ENCODE data around the gene USP47. TPM values are rescaled to one million over a fixed set of nuclear protein-coding genes. Genes with fewer than 3 reads are reported as not detected.

USP47 gene
- polyA plus RNA-seq, 2 of the 4 experiments (the other 2 are of a cell fraction), result 31.0 to 32.8 TPM

DNA sequence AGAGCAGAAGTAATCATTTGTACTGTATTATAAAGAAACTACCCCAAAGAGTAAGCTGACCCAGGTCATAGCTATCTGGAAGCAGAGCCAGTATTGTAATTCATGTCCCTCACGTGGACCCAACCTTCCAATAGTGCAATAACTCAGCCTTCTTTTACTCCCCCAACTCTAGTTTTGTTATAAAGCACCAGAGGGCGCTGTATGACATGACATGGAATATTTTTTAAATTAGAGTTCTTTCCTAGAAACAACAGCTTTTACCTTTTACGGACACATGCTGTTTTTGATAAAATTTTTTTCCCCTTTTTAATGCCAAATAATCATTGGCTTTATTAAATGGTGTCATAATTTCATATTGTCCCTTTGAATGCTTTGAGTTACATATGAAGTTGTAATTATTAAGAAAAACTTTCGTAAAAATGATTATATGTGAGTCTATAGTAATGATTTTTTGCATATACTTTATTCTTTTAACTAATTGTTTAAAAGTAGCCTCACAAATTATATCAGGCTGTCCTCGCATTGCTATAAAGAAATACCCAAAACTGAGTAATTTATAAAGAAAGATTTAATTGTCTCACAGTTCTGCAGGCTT lies 89.8 kb downstream of the USP47 start (continued):
- TF ChIP-seq CHD2 (IDR thresholded peaks at IDR 0.05; ENCODE audit: low read length, partially characterized antibody) (no peak), RFX5 (IDR thresholded peaks at IDR 0.05) (no peak), RARB (CRISPR knock-in tag; IDR thresholded peaks at IDR 0.05) (no peak), HDAC2 (IDR thresholded peaks at IDR 0.05) (no peak), HOXB5 (CRISPR knock-in tag; IDR thresholded peaks at IDR 0.05) (no peak), MYC (IDR thresholded peaks at IDR 0.05; ENCODE audit: borderline replicate concordance, low read length) (no peak)

- Histone ChIP-seq H3K4me1 (peaks cover 26% of the 10 kb centered on the region), H3K4me3 (no peak overlapping the region), H3K4me2 (no peak overlapping the region), H3K27ac (no peak overlapping the region), H3K9me3 (no peaks in the 10 kb centered on the region)
- POLR2A ChIA-PET, result no interaction called here
- WGBS (ENCODE audit: missing lambda C conversion rate), result 95% methylated on average over 2 of the region's 2 CpGs
- DNase-seq (ENCODE audit: low read depth in 1 of 2, low spot score in 1 of 2) (no peak), ATAC-seq (no peak), FAIRE-seq (no peak)
- TF ChIP-seq HOXB5 (CRISPR knock-in tag; IDR thresholded peaks at IDR 0.05) (no peak), ZC3H11A (IDR thresholded peaks at IDR 0.05) (no peak), BCL3 (IDR thresholded peaks at IDR 0.05) (no peak), EP300 (IDR thresholded peaks at IDR 0.05) (no peak), TFCP2L1 (CRISPR knock-in tag; IDR thresholded peaks at IDR 0.05) (no peak), RNF2 (IDR thresholded peaks at IDR 0.05; ENCODE audit: borderline replicate concordance, low read depth) (no peak), KDM1A (IDR thresholded peaks at IDR 0.05; ENCODE audit: low read depth) (no peak), RARB (CRISPR knock-in tag; IDR thresholded peaks at IDR 0.05) (no peak), NFE2L2 (conservative IDR thresholded peaks at IDR 0.05; ENCODE audit: low read length) (no peak), HOXA7 (CRISPR knock-in tag; IDR thresholded peaks at IDR 0.05) (no peak), POLR2AphosphoS2 (conservative IDR thresholded peaks at IDR 0.05; ENCODE audit: low read length) (no peak), CBX8 (IDR thresholded peaks at IDR 0.05) (no peak), RFX5 (IDR thresholded peaks at IDR 0.05) (no peak), ZNF302 (CRISPR knock-in tag; IDR thresholded peaks at IDR 0.05) (no peak), ESRRA (IDR thresholded peaks at IDR 0.05; ENCODE audit: borderline replicate concordance, low read length) (no peak), MAZ (IDR thresholded peaks at IDR 0.05; ENCODE audit: borderline replicate concordance, low read depth, low read length) (no peak), FOXS1 (CRISPR knock-in tag; IDR thresholded peaks at IDR 0.05) (no peak), ZSCAN20 (CRISPR knock-in tag; IDR thresholded peaks at IDR 0.05) (no peak)
- TF ChIP-seq, protein P1, sequence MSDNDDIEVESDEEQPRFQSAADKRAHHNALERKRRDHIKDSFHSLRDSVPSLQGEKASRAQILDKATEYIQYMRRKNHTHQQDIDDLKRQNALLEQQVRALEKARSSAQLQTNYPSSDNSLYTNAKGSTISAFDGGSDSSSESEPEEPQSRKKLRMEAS (IDR thresholded peaks at IDR 0.05), result no peak
- TF ChIP-seq, protein P2, sequence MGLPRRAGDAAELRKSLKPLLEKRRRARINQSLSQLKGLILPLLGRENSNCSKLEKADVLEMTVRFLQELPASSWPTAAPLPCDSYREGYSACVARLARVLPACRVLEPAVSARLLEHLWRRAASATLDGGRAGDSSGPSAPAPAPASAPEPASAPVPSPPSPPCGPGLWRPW (IDR thresholded peaks at IDR 0.05), result no peak
- CTCF ChIA-PET, result interaction anchor here (0.7 to 2.2 kb wide), 3 partner anchors 9 to 108 kb away, joined by 3 to 11 read pairs (median 3); no protein-coding TSS in a partner anchor
These were observed 93.8 kb downstream of the USP47 start for GRCh38 chr11:11935536-11935935.

GRCh38 chr11:11937433-11937832 lies 95.7 kb downstream of the USP47 start:
- 56% methylated on average over 3 of the region's 3 CpGs for WGBS (ENCODE audit: missing lambda C conversion rate)
- Histone ChIP-seq H3K4me2 (peak overlapping the region; percentile 56), H3K9me3 (no peaks in the 10 kb centered on the region), H3K27ac (peak overlapping the region; percentile 12 to 13; a peak in 2 of 6 replicates), H3K4me3 (no peak overlapping the region), H3K4me1 (peaks cover 22% of the 10 kb centered on the region)
- TF ChIP-seq FOSB (CRISPR knock-in tag; IDR thresholded peaks at IDR 0.05) (no peak), MAFK (IDR thresholded peaks at IDR 0.05; ENCODE audit: partially characterized antibody) (peak; percentile 94), FOXS1 (CRISPR knock-in tag; IDR thresholded peaks at IDR 0.05) (no peak), RAD21 (conservative IDR thresholded peaks at IDR 0.05 in 1 of 2, IDR thresholded peaks at IDR 0.05 in 1 of 2) (no peak), CEBPB (IDR thresholded peaks at IDR 0.05) (no peak), POLR2A (IDR thresholded peaks at IDR 0.05; ENCODE audit: low read length) (no peak)
- ChIA-PET CTCF (interaction anchor here (1.5 kb wide), 1 partner anchor 107 kb away, joined by 14 read pairs; no protein-coding TSS in a partner anchor), POLR2A (no interaction called here)
- FAIRE-seq, result peak; percentile 7
- no peak for ATAC-seq
- DNase-seq (ENCODE audit: low read depth in 1 of 2, low spot score in 1 of 2), result no peak
